Prostate gland (tissue), 2 donors: ENCODE measurements around the gene CHRD.

ENCODE experiments used
- POLR2A ChIP-seq: fragments of 450-650 bp; IDR thresholded peaks from one replicate; pipeline ENCODE4 v1.6.1; 2016; ENCODE audit warnings: antibody characterized with exemption, mild to moderate bottlenecking
- POLR2AphosphoS5 ChIP-seq: sonication (generic); formaldehyde crosslinking; IDR thresholded peaks from one replicate; pipeline ENCODE4 v1.6.1; 2017; ENCODE audit warnings: antibody characterized with exemption
- TF ChIP-seq, protein P1 (sequence below), 4 experiments: fragments of 200-600 bp in 2 of 4; fragments of 450-650 bp in 2 of 4; sonication (generic) in 2 of 4; IDR thresholded peaks; 1 replicate in 3 of 4; 2 replicates in 1 of 4; pipeline ENCODE4 v1.5.1; 2016 to 2019; ENCODE audit warnings: antibody characterized with exemption in 4 of 4, mild to moderate bottlenecking in 2 of 4, moderate library complexity in 2 of 4

DNA sequence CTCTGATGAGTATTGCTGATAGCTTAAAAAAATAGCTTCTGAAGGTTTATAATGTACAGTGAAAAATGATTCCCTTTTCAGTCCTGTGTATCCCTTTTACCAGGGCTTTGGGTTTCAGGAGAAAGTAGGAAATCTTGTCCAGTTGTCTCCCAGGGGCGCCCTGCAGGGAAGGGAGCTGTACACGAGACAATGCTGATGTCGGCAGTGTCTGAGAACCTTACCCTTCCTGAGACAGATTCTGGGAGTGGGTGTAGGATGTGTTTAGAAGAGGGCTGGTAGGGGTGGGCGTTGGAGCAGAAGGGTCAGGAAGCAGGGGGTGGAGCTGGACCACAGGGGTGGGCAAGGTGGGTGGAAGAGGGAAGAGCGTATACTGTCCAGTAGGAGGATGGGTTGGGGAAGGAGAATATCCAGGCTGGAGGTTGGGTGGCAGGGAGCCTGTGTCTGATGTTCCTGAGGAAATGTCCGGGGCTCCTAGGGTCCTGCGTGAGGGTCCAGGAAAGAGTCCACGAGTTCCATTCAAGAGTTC, 7.5 kb upstream of the CHRD start:
- TF ChIP-seq, protein P1, sequence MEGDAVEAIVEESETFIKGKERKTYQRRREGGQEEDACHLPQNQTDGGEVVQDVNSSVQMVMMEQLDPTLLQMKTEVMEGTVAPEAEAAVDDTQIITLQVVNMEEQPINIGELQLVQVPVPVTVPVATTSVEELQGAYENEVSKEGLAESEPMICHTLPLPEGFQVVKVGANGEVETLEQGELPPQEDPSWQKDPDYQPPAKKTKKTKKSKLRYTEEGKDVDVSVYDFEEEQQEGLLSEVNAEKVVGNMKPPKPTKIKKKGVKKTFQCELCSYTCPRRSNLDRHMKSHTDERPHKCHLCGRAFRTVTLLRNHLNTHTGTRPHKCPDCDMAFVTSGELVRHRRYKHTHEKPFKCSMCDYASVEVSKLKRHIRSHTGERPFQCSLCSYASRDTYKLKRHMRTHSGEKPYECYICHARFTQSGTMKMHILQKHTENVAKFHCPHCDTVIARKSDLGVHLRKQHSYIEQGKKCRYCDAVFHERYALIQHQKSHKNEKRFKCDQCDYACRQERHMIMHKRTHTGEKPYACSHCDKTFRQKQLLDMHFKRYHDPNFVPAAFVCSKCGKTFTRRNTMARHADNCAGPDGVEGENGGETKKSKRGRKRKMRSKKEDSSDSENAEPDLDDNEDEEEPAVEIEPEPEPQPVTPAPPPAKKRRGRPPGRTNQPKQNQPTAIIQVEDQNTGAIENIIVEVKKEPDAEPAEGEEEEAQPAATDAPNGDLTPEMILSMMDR (IDR thresholded peaks at IDR 0.05) = no peak
- TF ChIP-seq POLR2A (no peak), POLR2AphosphoS5 (no peak)
